MV-4-11 (cell line): ENCODE results near the gene MAGI2.

Experiments
- DNase-seq: peaks from one replicate; lab custom pipeline; 2025; lab: John Stamatoyannopoulos, UW

The MAGI2 gene

GRCh38 chr7:77985974-77986339 is 1467.5 kb downstream of the MAGI2 start:
- no peak for DNase-seq

- DNase-seq = no peak
Observed at GRCh38 chr7:77985232-77985973, 1468.1 kb downstream of the MAGI2 start.

- no peak for DNase-seq
Observed at GRCh38 chr7:77983973-77984372, 1469.5 kb downstream of the MAGI2 start.

GRCh38 chr7:77982926-77983550 is 1470.4 kb downstream of the MAGI2 start:
- no peak for DNase-seq

GRCh38 chr7:77980087-77980713 is 1473.3 kb downstream of the MAGI2 start:
- DNase-seq = no peak

DNA sequence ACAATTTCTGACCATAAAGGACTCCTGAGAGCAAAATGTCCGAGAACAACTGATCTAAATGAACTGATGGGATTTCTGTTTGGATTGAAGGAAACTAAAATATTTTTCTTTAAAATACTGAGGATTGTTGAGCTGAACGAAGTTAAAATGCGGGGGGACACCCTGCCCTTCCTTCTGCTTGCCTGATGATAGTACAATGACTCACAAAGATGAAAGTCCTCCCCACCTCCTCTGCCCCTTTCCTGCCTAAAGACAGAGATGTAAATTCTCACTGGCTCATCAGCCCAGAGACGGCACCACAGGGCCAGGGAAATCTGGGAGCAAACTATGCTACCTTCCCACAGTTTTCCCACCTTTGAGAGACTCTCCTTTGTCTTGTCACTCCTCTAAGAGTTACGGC is 1474.2 kb downstream of the MAGI2 start:
- DNase-seq = no peak

- no peak for DNase-seq
Observed at GRCh38 chr7:77975672-77976480, 1477.6 kb downstream of the MAGI2 start.

GRCh38 chr7:77971726-77972125 is 1481.7 kb downstream of the MAGI2 start:
- no peak for DNase-seq

DNA sequence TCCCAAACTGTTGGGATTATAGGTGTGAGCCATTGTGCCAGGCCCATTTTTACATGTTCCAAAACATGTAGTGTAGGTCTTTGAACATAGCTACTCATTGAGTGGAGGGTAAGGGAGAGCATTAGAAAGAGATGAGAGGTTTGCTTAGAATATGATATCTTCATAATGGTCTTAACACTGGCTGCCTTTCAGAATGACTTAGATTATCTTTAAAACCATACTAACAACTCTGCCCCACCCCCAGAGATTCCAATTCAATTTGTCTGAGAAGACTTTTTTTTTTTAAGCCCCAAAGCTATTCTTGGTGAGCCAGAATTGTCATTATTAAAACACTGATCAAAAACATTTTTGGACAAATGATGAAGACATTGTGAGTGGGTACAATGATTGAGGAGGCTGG is 1486.0 kb downstream of the MAGI2 start:
- no peak for DNase-seq
